GM04503 (cell line): ENCODE results near the gene ACTR3C.
"Not testable (repeated sequence)": the region's sequence is repeated elsewhere in the genome, so short reads cannot be mapped to it uniquely, and the experiment has no call there.

Experiments
- DNase-seq: peaks from one replicate; pipeline ENCODE4 v3.0.0-alpha.2; 2012; ENCODE audit warnings: low read depth

Gene ACTR3C

GRCh38 chr7:150312649-150313366 is 10.5 kb downstream of the ACTR3C start:
- not testable (repeated sequence) for DNase-seq

GRCh38 chr7:150311711-150312110 is 11.6 kb downstream of the ACTR3C start:
- DNase-seq = no peak

GRCh38 chr7:150311146-150311545 is 12.2 kb downstream of the ACTR3C start:
- DNase-seq = no peak

GRCh38 chr7:150308575-150308974 is 14.8 kb downstream of the ACTR3C start:
- no peak for DNase-seq

- no peak for DNase-seq
Observed at GRCh38 chr7:150307904-150308303, 15.4 kb downstream of the ACTR3C start.

- no peak for DNase-seq
Observed at GRCh38 chr7:150307129-150307528, 16.2 kb downstream of the ACTR3C start.

GRCh38 chr7:150306377-150306776 is 17.0 kb downstream of the ACTR3C start:
- not testable (repeated sequence) for DNase-seq

- DNase-seq = not testable (repeated sequence)
Observed at GRCh38 chr7:150305903-150306284, 17.5 kb downstream of the ACTR3C start.

- DNase-seq = not testable (repeated sequence)
Observed at GRCh38 chr7:150305259-150305902, 18.0 kb downstream of the ACTR3C start.

- DNase-seq = not testable (repeated sequence)
Observed at GRCh38 chr7:150304499-150305258, 18.7 kb downstream of the ACTR3C start.

- DNase-seq = not testable (repeated sequence)
Observed at GRCh38 chr7:150302908-150303310, 20.4 kb downstream of the ACTR3C start.

- not testable (repeated sequence) for DNase-seq
Observed at GRCh38 chr7:150297978-150298377, 25.4 kb downstream of the ACTR3C start.

GRCh38 chr7:150296802-150297201 is 26.5 kb downstream of the ACTR3C start:
- DNase-seq = not testable (repeated sequence)

GRCh38 chr7:150295614-150296013 is 27.7 kb downstream of the ACTR3C start:
- DNase-seq = not testable (repeated sequence)

- not testable (repeated sequence) for DNase-seq
Observed at GRCh38 chr7:150295027-150295426, 28.3 kb downstream of the ACTR3C start.

- not testable (repeated sequence) for DNase-seq
Observed at GRCh38 chr7:150290317-150290716, 33.0 kb downstream of the ACTR3C start.

GRCh38 chr7:150288816-150289215 is 34.5 kb downstream of the ACTR3C start:
- DNase-seq = not testable (repeated sequence)

- not testable (repeated sequence) for DNase-seq
Observed at GRCh38 chr7:150287815-150288214, 35.5 kb downstream of the ACTR3C start.

GRCh38 chr7:150285849-150286754 is 37.2 kb downstream of the ACTR3C start:
- not testable (repeated sequence) for DNase-seq

GRCh38 chr7:150283608-150284007 is 39.7 kb downstream of the ACTR3C start:
- DNase-seq = not testable (repeated sequence)

GRCh38 chr7:150283111-150283510 is 40.2 kb downstream of the ACTR3C start:
- not testable (repeated sequence) for DNase-seq
